ENCODE results near the gene SKAP1.

GRCh38 chr17:48409607-48410006 is 20.4 kb downstream of the SKAP1 start:
- no peak for TF ChIP-seq CTCF (IDR thresholded peaks at IDR 0.05)
- TF ChIP-seq POLR2A (IDR thresholded peaks at IDR 0.05) = no peak

Measured in heart left ventricle (tissue), 13 donors.